SK-N-SH (cell line): Measurements from ENCODE around the gene EFCAB6. TPM values are rescaled to one million over a fixed set of nuclear protein-coding genes. Genes with fewer than 3 reads are reported as not detected.

Experiments
- CTCF ChIA-PET: fragments of 300-600, 350-600 bp; formaldehyde crosslinking; extraction: SDS; loops from one replicate; lab custom pipeline; 2021; lab: Yijun Ruan, JAX
- POLR2A ChIA-PET: fragments of 350-600 bp; sonication (Branson Sonifier 250); formaldehyde crosslinking; extraction: SDS; loops from one replicate; lab custom pipeline; 2020; ENCODE audit warnings: antibody characterized with exemption, inconsistent platforms; lab: Yijun Ruan, JAX
- DNase-seq: peaks from one replicate; pipeline ENCODE4 v3.0.0; 2012
- H2AFZ ChIP-seq: fragments of 200-600 bp; sonication (generic); 2 replicates; pipeline ENCODE4 v1.8.1; 2016; ENCODE audit warnings: antibody characterized with exemption, mild to moderate bottlenecking, low read depth
- H3F3A ChIP-seq: fragments of 200-600 bp; sonication (generic); replicated peaks from 2 replicates; pipeline ENCODE3; 2016; ENCODE audit warnings: antibody characterized with exemption, mild to moderate bottlenecking; ENCODE audit not compliant: insufficient read depth
- H3K27ac ChIP-seq, 2 experiments: fragments of 200-500 bp in 1 of 2; fragments of 200-600 bp in 1 of 2; sonication (Bioruptor generic) in 1 of 2; sonication (generic), shearing (Covaris generic) in 1 of 2; 2 replicates each; pipeline versions ENCODE4 v1.5.1 to v1.6.1; 2014 to 2016; ENCODE audit warnings: low read depth in 2 of 2, inconsistent platforms in 1 of 2, low read length in 1 of 2, mild to moderate bottlenecking in 1 of 2, mixed read lengths in 1 of 2
- H3K27me3 ChIP-seq: fragments of 200-600 bp; sonication (generic), shearing (Covaris generic); 2 replicates; pipeline ENCODE4 v1.6.1; 2016; ENCODE audit warnings: mixed run types; ENCODE audit not compliant: insufficient read depth
- H3K36me3 ChIP-seq, 2 experiments: fragments of 200-500 bp in 1 of 2; fragments of 200-600 bp in 1 of 2; sonication (Bioruptor generic) in 1 of 2; sonication (generic) in 1 of 2; replicated peaks in 1 of 2; 2 replicates each; pipeline versions ENCODE3 to v1.5.1; 2014 to 2016; ENCODE audit warnings: low read length in 1 of 2, mild to moderate bottlenecking in 1 of 2; ENCODE audit not compliant: insufficient read depth in 2 of 2, control insufficient read depth in 1 of 2
- H3K4me1 ChIP-seq, 2 experiments: fragments of 200-500 bp in 1 of 2; fragments of 200-600 bp in 1 of 2; sonication (Bioruptor generic) in 1 of 2; sonication (generic), shearing (Covaris generic) in 1 of 2; 2 replicates each; pipeline versions ENCODE4 v1.5.1 to v1.6.1; 2014 to 2016; ENCODE audit warnings: low read depth in 1 of 2, low read length in 1 of 2, mixed run types in 1 of 2; ENCODE audit not compliant: insufficient read depth in 2 of 2, control insufficient read depth in 1 of 2
- H3K4me2 ChIP-seq: fragments of 200-600 bp; sonication (generic), shearing (Covaris generic); 2 replicates; pipeline ENCODE4 v1.6.1; 2017; ENCODE audit warnings: mixed run types
- H3K4me3 ChIP-seq, 2 experiments: fragments of 200-500 bp in 1 of 2; fragments of 200-600 bp in 1 of 2; sonication (Bioruptor generic) in 1 of 2; sonication (generic), shearing (Covaris generic) in 1 of 2; 2 replicates each; pipeline versions ENCODE4 v1.5.1 to v1.8.1; 2014 to 2016; ENCODE audit warnings: low read depth in 2 of 2, inconsistent platforms in 1 of 2, low read length in 1 of 2, mild to moderate bottlenecking in 1 of 2, mixed read lengths in 1 of 2, moderate library complexity in 1 of 2
- H3K79me2 ChIP-seq: fragments of 200-600 bp; sonication (generic); 2 replicates; pipeline ENCODE4 v1.8.1; 2017; ENCODE audit warnings: mild to moderate bottlenecking; ENCODE audit not compliant: insufficient read depth
- H3K9ac ChIP-seq: fragments of 200-600 bp; sonication (generic); 2 replicates; pipeline ENCODE4 v1.6.1; 2017; ENCODE audit warnings: mixed run types
- H3K9me2 ChIP-seq: fragments of 200-600 bp; sonication (generic); 2 replicates; pipeline ENCODE4 v1.6.1; 2017; ENCODE audit warnings: mixed run types
- H3K9me3 ChIP-seq: fragments of 200-600 bp; sonication (generic); 2 replicates; pipeline ENCODE4 v1.6.1; 2017; ENCODE audit warnings: mixed run types, mild to moderate bottlenecking, moderate library complexity
- H4K20me1 ChIP-seq: fragments of 200-600 bp; sonication (generic); 2 replicates; pipeline ENCODE4 v1.6.1; 2017; ENCODE audit warnings: mild to moderate bottlenecking, mixed run types; ENCODE audit not compliant: insufficient read depth
- CTCF ChIP-seq: fragments of 200-600 bp; sonication (generic); IDR thresholded peaks from 2 replicates; pipeline ENCODE4 v1.6.1; 2017; ENCODE audit warnings: antibody characterized with exemption, mild to moderate bottlenecking, moderate library complexity
- GABPA ChIP-seq: IDR thresholded peaks from 2 replicates; pipeline ENCODE4 v1.4.0; 2012; ENCODE audit warnings: low read depth, mild to moderate bottlenecking
- IRF3 ChIP-seq: fragments of 150-350 bp; IDR thresholded peaks from 2 replicates; pipeline ENCODE4 v1.6.1; 2016; ENCODE audit warnings: mild to moderate bottlenecking, low read depth, low read length
- MEF2A ChIP-seq: IDR thresholded peaks from 2 replicates; pipeline ENCODE4 v1.4.0; 2012; ENCODE audit warnings: low read depth, borderline replicate concordance
- NRF1 ChIP-seq: IDR thresholded peaks from 2 replicates; pipeline ENCODE4 v1.6.1; 2012; ENCODE audit warnings: low read depth, mild to moderate bottlenecking, low read length
- PBX3 ChIP-seq: IDR thresholded peaks from 2 replicates; pipeline ENCODE4; 2012
- RAD21 ChIP-seq: IDR thresholded peaks from 2 replicates; pipeline ENCODE4 v1.6.1; 2012; ENCODE audit warnings: mild to moderate bottlenecking, low read length
- RCOR1 ChIP-seq: fragments of 150-350 bp; IDR thresholded peaks from 2 replicates; pipeline ENCODE4 v1.6.1; 2017; ENCODE audit warnings: antibody characterized with exemption, low read length
- REST ChIP-seq: IDR thresholded peaks from 2 replicates; pipeline ENCODE4 v1.6.1; 2012; ENCODE audit warnings: mild to moderate bottlenecking, low read depth, low read length, moderate library complexity
- RXRA ChIP-seq: IDR thresholded peaks from 2 replicates; pipeline ENCODE4 v1.4.0; 2012; ENCODE audit warnings: low read depth, mild to moderate bottlenecking, borderline replicate concordance
- TCF12 ChIP-seq: IDR thresholded peaks from 2 replicates; pipeline ENCODE4 v1.4.0; 2012
- USF2 ChIP-seq: fragments of 150-350 bp; IDR thresholded peaks from 2 replicates; pipeline ENCODE4 v1.6.1; 2017; ENCODE audit warnings: antibody characterized with exemption, low read length, low read depth, borderline replicate concordance
- YY1 ChIP-seq: IDR thresholded peaks from 2 replicates; pipeline ENCODE4 v1.4.0; 2012; ENCODE audit warnings: low read depth, mild to moderate bottlenecking
- WGBS: methylation state at CpG from one replicate; pipeline ENCODE4 v1.1.6; 2017; ENCODE audit warnings: low lambda C conversion rate; 5-methylcytosine and 5-hydroxymethylcytosine counted together
- polyA plus RNA-seq, 3 experiments: library from polyadenylated mRNA; depleted of rRNA; stranded (reverse); fragments of >200 nt; gene quantifications; 2 replicates each; pipeline ENCODE4 v1.2.3, GENCODE V29; 2012

EFCAB6 gene
- polyA plus RNA-seq, 1 of the 3 experiments (the other 2 are of a cell fraction) = 0.46 TPM

- POLR2A ChIA-PET = no interaction called here
- H3K9ac ChIP-seq = no peak overlapping the region
- no CpG with 5 or more reads among the region's 7 CpGs for WGBS
- H3K4me1 ChIP-seq = peaks cover 0 to under 1% of the 10 kb centered on the region in 2 experiments; a peak in 1 of 4 replicates
- CTCF ChIA-PET = no interaction called here
- no peaks in the 10 kb centered on the region for H3K9me2 ChIP-seq
- H4K20me1 ChIP-seq = no peaks in the 10 kb centered on the region
- no peaks in the 10 kb centered on the region for H3K79me2 ChIP-seq
- no peak overlapping the region for H3K27ac ChIP-seq
- H3K9me3 ChIP-seq = no peaks in the 10 kb centered on the region
- no peak for TF ChIP-seq PBX3
- no peak for TF ChIP-seq MEF2A
- no peak for TF ChIP-seq REST
- no peak for TF ChIP-seq RAD21
- TF ChIP-seq RXRA = no peak
- TF ChIP-seq NRF1 = no peak
- TF ChIP-seq IRF3 = no peak
- TF ChIP-seq GABPA = no peak
- TF ChIP-seq CTCF = no peak
- TF ChIP-seq USF2 = no peak
- TF ChIP-seq YY1 = no peak
- no peak for TF ChIP-seq RCOR1
- TF ChIP-seq TCF12 = no peak
- TF ChIP-seq, all 33 proteins: peak for 0
- no peaks in the 10 kb centered on the region for H3K36me3 ChIP-seq
- H3K27me3 ChIP-seq = no peaks in the 10 kb centered on the region
- no peaks in the 10 kb centered on the region for H3F3A ChIP-seq
- DNase-seq = no peak
- no peak overlapping the region for H3K4me2 ChIP-seq
- no peak overlapping the region for H3K4me3 ChIP-seq
- no peak overlapping the region for H2AFZ ChIP-seq
Observed at GRCh38 chr22:43483669-43484068, 328.4 kb downstream of the EFCAB6 start.
